HG03378 (cell line): ENCODE measurements around the gene STK11.
A peak's percentile ranks its signal among the peaks of the same experiment; 100 is the strongest.
"Not testable (repeated sequence)": the region's sequence is repeated elsewhere in the genome, so short reads cannot be mapped to it uniquely, and the experiment has no call there.

Experiments
- ATAC-seq: cut with Tn5 transposase; IDR thresholded peaks from one replicate; pipeline ENCODE4 v1.9.1; 2021; ENCODE audit warnings: mild to moderate bottlenecking, moderate library complexity; ENCODE audit not compliant: unreplicated experiment

Gene STK11

DNA sequence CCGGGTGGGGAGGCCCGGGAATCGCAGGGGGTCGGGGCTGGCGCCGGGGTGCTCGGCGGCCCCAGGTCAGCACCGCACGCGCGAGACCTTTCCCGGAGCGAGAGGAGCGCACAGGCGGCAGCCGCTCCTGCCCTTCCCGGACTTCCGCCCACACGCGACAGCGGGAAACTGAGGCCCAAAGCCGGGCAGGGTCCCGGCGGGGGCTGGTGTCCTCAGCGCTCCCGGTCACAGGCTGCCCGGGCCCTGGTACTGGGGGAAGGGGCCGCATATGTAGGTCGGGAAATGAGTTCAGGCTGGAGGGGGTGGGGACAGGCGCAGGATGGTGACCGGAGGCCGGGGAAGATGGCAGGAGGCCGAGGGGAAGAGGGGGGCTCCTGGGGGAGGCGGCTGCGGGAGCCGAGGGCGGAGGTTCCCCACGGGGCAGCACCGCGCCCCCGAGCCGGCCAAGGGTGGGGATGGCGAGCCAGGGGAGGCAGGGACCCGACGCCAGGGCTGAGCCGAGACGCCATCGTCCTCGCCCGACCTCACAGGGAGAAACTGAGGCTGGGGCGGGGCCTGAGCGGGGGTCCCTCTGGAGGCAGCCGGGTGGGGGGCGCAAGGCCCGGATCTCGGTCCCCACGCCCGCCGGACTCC lies 31.6 kb downstream of the STK11 start:
- ATAC-seq = no peak

GRCh38 chr19:1237754-1238368 lies 32.3 kb downstream of the STK11 start, which contains the start of gene CBARP:
TSS of gene CBARP (minus strand) at chr19:1238005. CDS start at chr19:1236100, 1,905 bp downstream.
- no peak for ATAC-seq

GRCh38 chr19:1238369-1239303 lies 33.1 kb downstream of the STK11 start:
- ATAC-seq = no peak

GRCh38 chr19:1239420-1239795 lies 33.8 kb downstream of the STK11 start:
- ATAC-seq = no peak

- ATAC-seq = no peak
Measured at GRCh38 chr19:1239796-1240737, 34.5 kb downstream of the STK11 start.

DNA sequence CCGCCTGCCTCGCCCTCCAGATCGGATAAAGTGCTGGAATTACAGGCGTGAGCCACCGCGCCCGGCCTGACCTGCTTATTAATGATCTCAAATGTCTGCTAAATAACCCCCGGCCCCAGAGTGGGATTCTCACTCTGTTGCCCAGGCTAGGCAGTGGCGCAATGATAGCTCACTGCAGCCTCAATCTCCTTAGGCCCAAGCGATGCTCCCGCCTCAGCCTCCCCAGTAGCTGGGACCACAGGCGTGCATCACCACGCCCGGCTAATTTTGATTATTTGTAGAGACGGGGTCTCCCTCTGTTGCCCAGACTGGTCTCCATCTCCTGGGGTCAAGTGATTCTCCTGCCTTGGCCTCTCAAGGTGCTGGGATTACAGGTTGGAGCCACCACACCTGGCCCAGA lies 35.3 kb downstream of the STK11 start:
- ATAC-seq = no peak

- ATAC-seq = peak; percentile 47
Measured at GRCh38 chr19:1241417-1242095, 36.0 kb downstream of the STK11 start, which contains the start of gene ATP5F1D. TSS of gene ATP5F1D (plus strand) at chr19:1241751. CDS start at chr19:1241851, 100 bp downstream.

- ATAC-seq = no peak
Measured at GRCh38 chr19:1243768-1244692, 38.5 kb downstream of the STK11 start.

DNA sequence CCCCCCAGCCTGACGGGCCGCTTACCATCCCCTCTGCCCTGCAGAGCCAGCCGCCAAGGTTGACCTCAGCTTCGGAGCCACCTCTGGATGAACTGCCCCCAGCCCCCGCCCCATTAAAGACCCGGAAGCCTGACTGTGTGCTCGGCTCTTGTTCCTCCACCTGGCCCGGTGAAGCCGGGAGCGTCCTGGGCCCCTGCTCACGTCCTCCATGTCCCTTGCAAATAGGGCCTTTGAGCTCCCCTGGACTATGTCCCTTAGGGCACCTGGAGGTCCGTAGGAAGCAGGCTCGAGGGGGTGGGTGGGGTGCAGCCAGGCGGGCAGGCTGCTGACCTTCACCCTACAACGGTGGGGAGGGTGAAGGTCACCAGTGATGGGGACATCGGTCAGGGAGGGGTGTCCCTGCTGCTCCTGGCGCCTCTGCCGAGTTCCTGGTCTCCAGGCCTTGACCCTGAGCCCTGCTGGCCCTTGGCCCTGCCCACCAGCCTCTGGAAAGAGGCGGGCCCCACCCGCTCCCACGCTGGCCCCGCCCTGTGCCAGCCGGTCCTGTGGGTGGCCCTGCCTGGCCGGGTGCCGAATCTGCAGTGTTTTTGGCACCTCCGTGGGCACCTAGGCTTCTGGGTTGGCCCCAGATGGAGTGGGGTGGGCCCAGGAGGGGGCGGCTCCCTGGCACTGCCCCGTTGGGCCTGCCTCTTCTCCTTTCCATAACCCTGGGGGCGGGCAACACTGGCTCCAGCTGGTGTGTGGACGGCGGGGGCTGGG lies 39.3 kb downstream of the STK11 start:
- no peak for ATAC-seq

- ATAC-seq = no peak
Measured at GRCh38 chr19:1245494-1246264, 40.1 kb downstream of the STK11 start.

DNA sequence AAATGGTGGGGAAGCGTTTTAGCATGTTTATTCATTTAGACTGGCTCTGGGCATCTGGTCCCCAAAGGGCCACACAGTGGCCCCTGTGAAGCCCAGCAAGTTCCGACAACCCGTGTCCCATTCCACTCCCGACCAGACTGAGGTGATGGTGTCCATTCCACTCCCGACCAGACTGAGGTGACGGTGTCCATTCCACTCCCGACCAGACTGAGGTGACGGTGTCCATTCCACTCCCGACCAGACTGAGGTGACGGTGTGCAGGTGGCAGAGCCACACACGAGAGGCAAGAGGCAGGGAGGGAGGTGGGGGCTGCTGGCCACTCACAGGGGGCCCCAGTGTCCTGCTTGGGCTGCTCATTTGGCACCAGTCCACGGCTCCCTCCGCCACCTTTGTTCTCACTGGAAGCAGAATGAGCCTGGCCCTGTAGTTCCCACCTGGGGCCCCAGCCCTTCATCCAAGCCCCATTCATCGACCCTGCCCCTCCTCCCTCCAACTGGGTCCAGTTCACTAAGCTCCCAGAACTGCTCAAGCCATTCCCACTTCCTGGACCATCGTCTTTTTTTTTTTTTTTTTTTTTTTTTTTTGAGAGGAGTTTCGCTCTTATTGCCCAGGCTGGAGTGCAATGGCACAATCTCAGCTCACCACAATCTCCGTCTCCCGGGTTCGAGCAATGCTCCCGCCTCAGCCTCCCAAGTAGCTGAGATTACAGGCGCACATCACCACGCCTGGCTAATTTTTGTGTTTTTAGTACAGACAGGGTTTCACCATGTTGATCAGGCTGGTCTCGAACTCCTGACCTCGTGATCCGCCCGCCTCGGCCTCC lies 40.9 kb downstream of the STK11 start:
- not testable (repeated sequence) for ATAC-seq

DNA sequence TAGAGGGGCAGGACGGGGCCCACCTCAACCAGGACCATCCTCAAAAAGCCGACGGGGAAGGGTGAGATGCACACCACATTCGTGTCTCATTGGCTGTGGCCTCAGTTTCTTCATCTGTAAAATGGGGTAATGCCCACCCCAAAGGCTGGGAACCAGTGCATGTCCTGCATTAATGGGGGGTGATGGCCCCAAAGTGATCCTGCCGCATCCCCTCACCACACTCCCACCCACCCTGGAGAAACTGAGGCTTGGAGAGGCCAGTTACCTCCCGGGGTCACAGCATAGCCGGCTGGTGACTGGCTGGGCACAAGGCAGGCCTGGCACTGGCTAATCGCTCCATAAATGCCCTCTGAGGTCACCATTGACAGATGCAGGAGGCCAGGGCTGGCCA lies 42.2 kb downstream of the STK11 start:
- ATAC-seq = no peak

DNA sequence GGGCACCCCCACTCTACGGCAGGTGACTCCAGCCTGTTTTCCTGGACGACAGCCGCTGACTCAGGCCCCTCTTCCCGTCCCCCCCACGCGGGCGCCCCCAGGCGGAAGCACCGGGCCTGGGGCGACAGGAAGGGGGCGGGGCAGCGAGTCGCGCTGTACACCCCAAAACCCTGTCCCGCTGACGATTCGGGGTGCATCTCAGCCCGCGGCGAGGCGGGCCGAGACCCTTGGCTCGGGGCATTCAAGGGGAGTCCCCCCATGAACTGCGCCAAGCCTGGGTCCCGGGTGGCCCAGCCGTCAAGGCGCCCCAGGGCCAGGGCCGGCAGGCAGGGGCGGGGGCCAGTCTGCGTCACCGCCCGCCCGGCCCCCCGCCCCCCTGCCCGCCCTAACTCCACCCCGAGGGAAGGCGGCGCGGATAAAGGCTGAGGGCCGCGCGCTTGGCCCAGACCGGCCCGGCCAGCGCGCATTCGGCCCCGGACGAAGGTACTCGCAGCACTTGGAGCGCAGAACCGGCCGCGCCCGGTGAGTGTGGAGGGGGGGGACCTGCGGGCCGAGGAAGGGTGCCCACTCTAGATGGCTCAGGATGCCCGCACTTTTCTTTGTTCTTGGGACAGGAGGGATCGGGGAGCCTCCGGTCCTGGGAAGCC lies 42.7 kb downstream of the STK11 start, which contains the start of gene MIDN:
MIDN (plus strand) TSS at position 445 of the 647 bp plus-strand sequence. CDS start 1,714 bp downstream, outside the sequence.
- ATAC-seq = no peak

DNA sequence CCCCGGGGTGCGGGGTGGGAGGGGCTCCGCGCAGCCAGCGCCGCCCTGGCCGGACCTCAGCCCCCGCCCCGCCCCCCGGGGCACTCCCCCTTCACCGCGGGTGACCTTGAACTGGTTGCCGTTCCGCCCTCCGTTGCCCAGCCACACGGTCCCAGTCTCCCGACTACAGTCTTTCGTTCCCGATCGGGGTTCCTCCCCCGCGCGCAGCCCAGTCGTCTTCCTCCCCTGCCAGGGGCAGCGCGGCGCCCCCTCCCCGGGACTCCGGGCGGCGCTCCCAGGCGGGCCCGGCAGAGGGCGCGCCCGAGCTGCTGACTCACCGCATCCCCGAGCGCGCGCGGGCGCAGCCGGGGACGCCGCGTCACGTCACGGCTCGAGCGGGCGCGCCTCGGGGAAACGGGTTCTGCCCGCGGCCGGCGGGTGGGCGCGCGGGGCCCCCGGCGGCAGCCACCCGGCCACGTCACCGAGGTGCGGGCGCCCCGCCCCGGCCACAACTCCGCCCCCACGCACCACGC lies 43.3 kb downstream of the STK11 start:
- no peak for ATAC-seq

DNA sequence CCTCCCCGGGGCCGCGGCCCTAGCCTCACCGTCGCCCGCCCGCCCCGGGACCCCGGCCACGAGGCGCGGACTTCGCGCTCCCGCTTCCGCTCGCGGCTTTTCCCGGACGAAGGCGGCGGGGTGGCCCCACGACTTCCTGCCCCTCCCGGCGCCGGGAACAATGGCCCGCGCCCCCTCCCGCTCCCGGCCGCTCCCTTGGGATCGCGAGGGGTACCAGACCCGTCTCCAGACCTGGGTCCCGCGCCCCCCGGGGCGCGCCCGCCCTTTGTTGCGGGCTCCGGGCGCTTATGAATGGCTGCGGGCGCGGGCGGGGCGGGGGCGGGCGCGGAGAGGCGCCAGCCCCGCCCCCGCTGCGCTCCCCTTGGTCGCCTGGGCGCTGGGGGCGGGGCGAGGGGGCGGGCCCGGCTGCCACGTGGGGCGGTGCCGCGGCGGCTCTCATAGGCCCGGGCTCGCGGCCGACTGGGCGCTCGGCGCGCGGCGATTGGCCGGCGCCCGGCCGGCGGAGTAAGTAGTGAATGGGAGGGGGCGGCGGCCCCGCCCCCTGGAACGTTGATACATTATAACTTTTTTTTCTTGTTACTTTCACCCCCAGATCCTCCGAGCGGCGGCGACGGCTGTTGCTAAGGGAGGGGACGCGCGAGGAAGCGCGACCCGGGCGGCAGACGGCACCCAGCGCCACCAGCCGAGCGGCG lies 43.9 kb downstream of the STK11 start:
- ATAC-seq = peak; percentile 34
